MCF 10A (cell line): Measurements from ENCODE around the gene PLEKHM1. TPM values are rescaled to one million over a fixed set of nuclear protein-coding genes. Genes with fewer than 3 reads are reported as not detected.

Source experiments
- BruUV-seq: library from RNA; stranded (reverse); fragments of 400-500 nt; replicated peaks from 2 replicates; lab custom pipeline; 2021; lab: Mats Ljungman, UMichigan
- CTCF ChIA-PET: fragments of 300-600 bp; sonication (Branson Sonifier 250); formaldehyde crosslinking; extraction: SDS; loops from one replicate; lab custom pipeline; 2021; ENCODE audit warnings: antibody characterized with exemption, inconsistent platforms; lab: Yijun Ruan, JAX
- POLR2A ChIA-PET: fragments of 300-600, 350-650 bp; sonication (Branson Sonifier 250); formaldehyde crosslinking; extraction: SDS; loops from one replicate; lab custom pipeline; 2020; ENCODE audit warnings: antibody characterized with exemption, inconsistent platforms; lab: Yijun Ruan, JAX
- DNase-seq: peaks from one replicate; pipeline ENCODE4 v3.0.0-alpha.2; 2018; ENCODE audit not compliant: unreplicated experiment
- H3K27ac Mint-ChIP-seq: one replicate; pipeline ENCODE4 v1.8.0; 2022; ENCODE audit warnings: mild to moderate bottlenecking, low read depth, mixed read lengths; ENCODE audit not compliant: unreplicated experiment
- H3K27me3 Mint-ChIP-seq: one replicate; pipeline ENCODE4 v1.8.0; 2022; ENCODE audit warnings: mixed read lengths; ENCODE audit not compliant: insufficient read depth, unreplicated experiment
- H3K36me3 Mint-ChIP-seq: one replicate; pipeline ENCODE4 v1.8.0; 2022; ENCODE audit warnings: mild to moderate bottlenecking, moderate library complexity, mixed read lengths; ENCODE audit not compliant: insufficient read depth, unreplicated experiment
- H3K4me1 Mint-ChIP-seq: one replicate; pipeline ENCODE4 v1.8.0; 2022; ENCODE audit warnings: mixed read lengths; ENCODE audit not compliant: insufficient read depth, unreplicated experiment
- H3K4me3 Mint-ChIP-seq: one replicate; pipeline ENCODE4 v1.8.0; 2022; ENCODE audit warnings: mild to moderate bottlenecking, moderate library complexity, mixed read lengths; ENCODE audit not compliant: unreplicated experiment
- H3K9me3 Mint-ChIP-seq: one replicate; pipeline ENCODE4 v1.8.0; 2022; ENCODE audit warnings: mixed read lengths; ENCODE audit not compliant: unreplicated experiment
- intact Hi-C: fragments of 100-400 bp; cut with micrococcal nuclease; formaldehyde crosslinking; loops from 2 replicates; pipeline ENCODE4 v1.14.1; 2022
- total RNA-seq: library from RNA; stranded (reverse); gene quantifications from 2 replicates; pipeline ENCODE4 v1.2.3, GENCODE V29; 2022
- TF ChIP-seq, protein P1 (sequence below): fragments of 200-600 bp; IDR thresholded peaks from one replicate; pipeline ENCODE4 v1.8.0; 2022; ENCODE audit warnings: antibody characterized with exemption, mild to moderate bottlenecking; ENCODE audit not compliant: unreplicated experiment

Gene PLEKHM1
- total RNA-seq, 1 experiment from 2014 or later = 53.4 TPM

DNA sequence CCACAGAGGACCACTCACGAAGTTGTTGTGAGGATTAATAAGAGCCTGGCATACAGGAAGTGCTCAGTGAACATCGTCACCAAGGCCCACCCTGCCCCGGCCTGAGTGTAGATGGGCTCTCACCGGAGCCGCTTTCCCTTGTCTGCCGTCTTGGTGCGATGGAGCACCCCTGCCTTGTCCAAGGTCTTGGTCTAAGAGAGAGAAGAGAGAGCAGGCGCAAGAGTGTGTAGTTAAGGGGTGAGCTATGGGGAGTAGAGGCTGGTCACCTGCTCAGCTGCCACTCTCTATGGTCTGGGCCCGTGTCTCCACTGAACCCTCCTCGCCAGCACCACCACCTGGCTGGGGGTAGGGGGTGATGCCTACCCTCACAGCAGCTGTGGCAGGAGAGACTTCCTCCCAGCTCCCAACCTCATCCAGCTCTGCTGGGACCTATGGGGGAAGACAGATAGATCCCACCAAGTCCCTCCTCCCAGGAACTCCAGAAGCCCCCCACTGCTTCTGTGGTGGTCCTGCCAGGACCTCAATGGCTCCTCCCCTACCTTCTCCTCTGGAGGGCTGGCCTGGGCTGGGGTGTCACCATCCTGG lies 86.5 kb downstream of the PLEKHM1 start:
- TF ChIP-seq, protein P1, sequence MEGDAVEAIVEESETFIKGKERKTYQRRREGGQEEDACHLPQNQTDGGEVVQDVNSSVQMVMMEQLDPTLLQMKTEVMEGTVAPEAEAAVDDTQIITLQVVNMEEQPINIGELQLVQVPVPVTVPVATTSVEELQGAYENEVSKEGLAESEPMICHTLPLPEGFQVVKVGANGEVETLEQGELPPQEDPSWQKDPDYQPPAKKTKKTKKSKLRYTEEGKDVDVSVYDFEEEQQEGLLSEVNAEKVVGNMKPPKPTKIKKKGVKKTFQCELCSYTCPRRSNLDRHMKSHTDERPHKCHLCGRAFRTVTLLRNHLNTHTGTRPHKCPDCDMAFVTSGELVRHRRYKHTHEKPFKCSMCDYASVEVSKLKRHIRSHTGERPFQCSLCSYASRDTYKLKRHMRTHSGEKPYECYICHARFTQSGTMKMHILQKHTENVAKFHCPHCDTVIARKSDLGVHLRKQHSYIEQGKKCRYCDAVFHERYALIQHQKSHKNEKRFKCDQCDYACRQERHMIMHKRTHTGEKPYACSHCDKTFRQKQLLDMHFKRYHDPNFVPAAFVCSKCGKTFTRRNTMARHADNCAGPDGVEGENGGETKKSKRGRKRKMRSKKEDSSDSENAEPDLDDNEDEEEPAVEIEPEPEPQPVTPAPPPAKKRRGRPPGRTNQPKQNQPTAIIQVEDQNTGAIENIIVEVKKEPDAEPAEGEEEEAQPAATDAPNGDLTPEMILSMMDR = no peak
- no peak for DNase-seq
- Mint-ChIP-seq H3K27ac (no peak overlapping the region), H3K36me3 (peaks cover 26% of the 10 kb centered on the region), H3K4me1 (peaks cover 4% of the 10 kb centered on the region), H3K4me3 (no peak overlapping the region), H3K27me3 (no peaks in the 10 kb centered on the region), H3K9me3 (no peaks in the 10 kb centered on the region)
- CTCF ChIA-PET = interaction anchor here (1.1 to 1.2 kb wide), 2 partner anchors 10 to 21 kb away, joined by 3 to 4 read pairs; no protein-coding TSS in a partner anchor
- intact Hi-C loops = no loop called here
- no TSS peak for BruUV-seq
- POLR2A ChIA-PET = no interaction called here

DNA sequence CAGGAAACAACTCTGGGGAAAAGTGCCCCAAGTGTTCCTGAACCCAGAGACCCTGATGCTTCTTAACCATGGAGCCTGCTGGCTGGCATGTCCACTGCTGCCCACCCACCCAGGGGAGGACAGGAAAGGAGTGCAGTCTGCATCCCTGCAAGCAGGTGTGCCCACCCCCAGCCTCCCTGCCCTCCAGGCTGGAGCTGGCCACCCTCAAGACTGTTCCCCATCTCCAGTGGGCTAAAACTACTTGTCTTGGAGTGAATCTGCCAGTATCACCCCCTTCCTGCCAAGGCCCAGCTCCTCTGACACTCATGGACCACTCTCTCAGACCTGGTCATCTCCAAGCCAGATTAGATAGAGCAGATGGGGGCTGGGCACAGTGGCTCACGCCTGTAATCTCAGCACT lies 87.6 kb downstream of the PLEKHM1 start:
- no TSS peak for BruUV-seq
- Mint-ChIP-seq H3K27me3 (no peaks in the 10 kb centered on the region), H3K4me1 (no peaks in the 10 kb centered on the region), H3K9me3 (no peaks in the 10 kb centered on the region), H3K36me3 (peaks cover 29% of the 10 kb centered on the region), H3K4me3 (no peak overlapping the region), H3K27ac (no peak overlapping the region)
- CTCF ChIA-PET = no interaction called here
- TF ChIP-seq, protein P1 = no peak
- no peak for DNase-seq
- intact Hi-C loops = no loop called here
- POLR2A ChIA-PET = no interaction called here

DNA sequence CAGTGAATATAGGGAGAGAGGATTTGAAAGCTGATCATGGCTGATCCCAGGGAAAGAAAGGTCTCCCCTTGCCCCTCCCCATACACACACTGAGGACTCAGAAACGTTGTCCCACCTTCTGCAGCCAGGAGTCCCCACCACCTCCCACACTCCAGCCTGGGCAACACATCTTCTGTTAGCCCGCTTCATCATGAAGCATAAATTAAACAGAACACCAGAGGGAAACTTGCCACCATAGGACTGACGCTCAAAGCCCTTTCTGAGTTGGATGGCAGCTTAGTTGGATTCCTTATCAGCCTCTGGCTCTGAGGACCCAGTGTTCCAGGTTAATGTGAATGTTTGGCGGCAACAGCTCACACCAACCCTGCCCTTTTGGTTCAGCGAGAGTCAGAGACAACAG lies 91.7 kb downstream of the PLEKHM1 start:
- Mint-ChIP-seq H3K4me1 (no peaks in the 10 kb centered on the region), H3K9me3 (no peaks in the 10 kb centered on the region), H3K27ac (peak overlapping the region; percentile 49), H3K27me3 (no peaks in the 10 kb centered on the region), H3K4me3 (no peak overlapping the region), H3K36me3 (peaks cover 40% of the 10 kb centered on the region)
- TF ChIP-seq, protein P1 = no peak
- ChIA-PET CTCF (interaction anchor here (0.6 to 15.7 kb wide), 2 partner anchors 123 to 654 kb away, joined by 5 to 229 read pairs; no protein-coding TSS in a partner anchor), POLR2A (no interaction called here)
- no peak for DNase-seq
- BruUV-seq = no TSS peak
- intact Hi-C loops = no loop called here

DNA sequence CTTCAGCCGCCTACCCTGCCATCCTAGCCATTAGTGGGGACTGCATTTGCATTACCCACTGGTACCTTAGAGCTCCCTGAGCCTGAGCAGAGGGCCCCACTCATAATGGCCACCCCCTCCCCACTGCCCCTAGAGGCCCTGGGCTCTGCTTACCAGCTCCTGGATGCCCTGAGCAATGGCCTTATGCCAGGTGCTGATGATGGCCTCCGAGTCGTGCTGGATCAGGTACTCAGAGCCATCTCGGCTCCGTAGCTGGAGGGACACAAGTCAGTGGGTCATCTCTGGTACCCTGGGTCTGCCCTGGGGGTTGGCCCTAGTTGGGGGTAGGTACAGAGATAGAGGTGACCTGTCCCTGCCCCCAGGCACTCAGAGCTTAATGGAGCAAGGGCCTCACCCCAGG lies 92.7 kb downstream of the PLEKHM1 start:
- no TSS peak for BruUV-seq
- DNase-seq = no peak
- H3K27me3 Mint-ChIP-seq = no peaks in the 10 kb centered on the region
- ChIA-PET CTCF (interaction anchor here (0.7 to 15.7 kb wide), 3 partner anchors 28 to 122 kb away, joined by 3 to 229 read pairs (median 7); no protein-coding TSS in a partner anchor), POLR2A (interaction anchor here (0.8 kb wide), 1 partner anchor 16 kb away, joined by 3 read pairs; no protein-coding TSS in a partner anchor)
- H3K27ac Mint-ChIP-seq = no peak overlapping the region
- peaks cover 36% of the 10 kb centered on the region for H3K36me3 Mint-ChIP-seq
- intact Hi-C loops = loop anchor here (2.0 kb wide), 1 partner anchor 455 kb away; no protein-coding TSS in a partner anchor
- no peak overlapping the region for H3K4me3 Mint-ChIP-seq
- H3K4me1 Mint-ChIP-seq = no peaks in the 10 kb centered on the region
- no peaks in the 10 kb centered on the region for H3K9me3 Mint-ChIP-seq
- TF ChIP-seq, protein P1 = no peak
